HepG2 (cell line): ENCODE data around the gene TEAD1. TPM values are rescaled to one million over a fixed set of nuclear protein-coding genes. Genes with fewer than 3 reads are reported as not detected.

Experiments used
- ATAC-seq: fragments of 200-7000 bp; cut with Tn5 transposase; 3 replicates; pipeline ENCODE4 v1.9.1; 2020; ENCODE audit warnings: mild to moderate bottlenecking, moderate library complexity
- BruUV-seq: library from RNA; stranded (reverse); fragments of 400-500 nt; replicated peaks from 2 replicates; lab custom pipeline; 2021; lab: Mats Ljungman, UMichigan
- CTCF ChIA-PET: fragments of 300-600 bp; formaldehyde crosslinking; extraction: SDS; loops from one replicate; lab custom pipeline; 2021; ENCODE audit warnings: low total read pairs, inconsistent platforms, low intra/inter-chr PET ratio; lab: Yijun Ruan, JAX
- POLR2A ChIA-PET: fragments of 350-600 bp; sonication (Branson Sonifier 250); formaldehyde crosslinking; loops from one replicate; lab custom pipeline; 2020; ENCODE audit warnings: antibody characterized with exemption, inconsistent platforms; lab: Yijun Ruan, JAX
- DNase-seq: peaks from one replicate; pipeline ENCODE4 v3.0.0-alpha.2; 2015; ENCODE audit warnings: low spot score
- FAIRE-seq: peaks from 3 replicates; lab custom pipeline; 2011; peaks lifted over from hg19 to GRCh38; lab: Jason Lieb, UNC
- H2AFZ ChIP-seq: one replicate; pipeline ENCODE4 v1.6.1; 2011; ENCODE audit warnings: low read length, inconsistent platforms
- H3K27ac ChIP-seq: fragments of 300-600 bp; 3 replicates; pipeline ENCODE4 v1.8.0; 2011; ENCODE audit warnings: mixed run types, mild to moderate bottlenecking, mixed read lengths, low read length, inconsistent platforms; ENCODE audit not compliant: insufficient read depth; ENCODE audit errors: extremely low read length
- H3K27me3 ChIP-seq, 2 experiments: fragments of 200-600 bp in 1 of 2; 2 replicates in 1 of 2; 3 replicates in 1 of 2; pipeline versions ENCODE4 v1.6.0 to v1.8.0; 2011; ENCODE audit warnings: low read length in 2 of 2, mild to moderate bottlenecking in 2 of 2, moderate library complexity in 2 of 2, inconsistent platforms in 1 of 2; ENCODE audit not compliant: insufficient read depth in 2 of 2, control insufficient read depth in 1 of 2
- H3K36me3 ChIP-seq, 2 experiments: fragments of 200-600 bp in 1 of 2; replicated peaks in 1 of 2; 2 replicates in 1 of 2; 3 replicates in 1 of 2; pipeline versions ENCODE4 v1.5.1 to v1.8.0; 2011; ENCODE audit warnings: low read length in 2 of 2, inconsistent platforms in 1 of 2; ENCODE audit not compliant: insufficient read depth in 2 of 2, control insufficient read depth in 1 of 2
- H3K4me1 ChIP-seq: 2 replicates; pipeline ENCODE4 v1.5.1; 2012; ENCODE audit warnings: low read length, inconsistent platforms; ENCODE audit not compliant: insufficient read depth
- H3K4me2 ChIP-seq: 2 replicates; pipeline ENCODE4 v1.6.0; 2011; ENCODE audit warnings: low read depth, low read length, inconsistent platforms
- H3K4me3 ChIP-seq, 3 experiments: fragments of 200-600 bp in 1 of 3; sonication (generic), shearing (Covaris generic) in 1 of 3; replicated peaks in 1 of 3; 2 replicates each; pipeline ENCODE4 v1.5.1; 2011 to 2016; ENCODE audit warnings: low read length in 3 of 3, inconsistent platforms in 2 of 3, low read depth in 2 of 3, mild to moderate bottlenecking in 2 of 3, control low read depth in 1 of 3, mixed read lengths in 1 of 3; ENCODE audit not compliant: insufficient read depth in 1 of 3
- H3K79me2 ChIP-seq: one replicate; pipeline ENCODE4 v1.6.1; 2011; ENCODE audit warnings: low read length, inconsistent platforms; ENCODE audit not compliant: insufficient read depth
- H3K9ac ChIP-seq: 2 replicates; pipeline ENCODE4 v1.6.0; 2011; ENCODE audit warnings: mild to moderate bottlenecking, low read depth, low read length, inconsistent platforms; ENCODE audit not compliant: insufficient read depth
- H3K9me3 ChIP-seq: 2 replicates; pipeline ENCODE4 v1.5.1; 2012; ENCODE audit warnings: mild to moderate bottlenecking, low read length
- H4K20me1 ChIP-seq: 2 replicates; pipeline ENCODE4 v1.6.0; 2011; ENCODE audit warnings: inconsistent platforms, mild to moderate bottlenecking, low read length, moderate library complexity; ENCODE audit not compliant: insufficient read depth
- ARID2 ChIP-seq: sonication (generic); formaldehyde crosslinking; IDR thresholded peaks from 2 replicates; pipeline ENCODE4 v1.8.1; 2022; ENCODE audit warnings: mild to moderate bottlenecking, missing genetic modification reagents, borderline replicate concordance
- BHLHE40 ChIP-seq: IDR thresholded peaks from 2 replicates; pipeline ENCODE4 v1.6.1; 2011; ENCODE audit warnings: low read length, improper control_type of control experiment
- DNMT3B ChIP-seq: conservative IDR thresholded peaks from 2 replicates; pipeline ENCODE4 v1.6.1; 2016; ENCODE audit warnings: missing biosample characterization, control low read depth
- FOXC1 ChIP-seq: sonication (generic); formaldehyde crosslinking; IDR thresholded peaks from 2 replicates; pipeline ENCODE4 v1.8.0; 2022; ENCODE audit warnings: mild to moderate bottlenecking, missing genetic modification reagents, borderline replicate concordance
- GATAD2A ChIP-seq: IDR thresholded peaks from 2 replicates; pipeline ENCODE4 v1.6.1; 2016
- MTF2 ChIP-seq: sonication (generic); formaldehyde crosslinking; IDR thresholded peaks from 2 replicates; pipeline ENCODE4 v1.5.0; 2020; ENCODE audit warnings: missing genetic modification reagents, borderline replicate concordance
- MYNN ChIP-seq: sonication (generic); formaldehyde crosslinking; IDR thresholded peaks from 2 replicates; pipeline ENCODE4 v1.4.0; 2020; ENCODE audit warnings: mild to moderate bottlenecking, low read depth, missing genetic modification reagents
- NFIB ChIP-seq: sonication (generic); formaldehyde crosslinking; IDR thresholded peaks from 2 replicates; pipeline ENCODE4 v1.9.0; 2021; ENCODE audit warnings: missing genetic modification reagents, mild to moderate bottlenecking, borderline replicate concordance
- NFKBIZ ChIP-seq: IDR thresholded peaks from 2 replicates; pipeline ENCODE4 v1.6.1; 2018; ENCODE audit warnings: missing genetic modification reagents, missing compliant biosample characterization
- ZBTB38 ChIP-seq: sonication (generic); formaldehyde crosslinking; IDR thresholded peaks from 2 replicates; pipeline ENCODE4 v1.5.1; 2020; ENCODE audit warnings: mild to moderate bottlenecking, missing genetic modification reagents
- ZNF354B ChIP-seq: sonication (generic); formaldehyde crosslinking; IDR thresholded peaks from 2 replicates; pipeline ENCODE4 v1.8.0; 2022; ENCODE audit warnings: mild to moderate bottlenecking, missing genetic modification reagents
- ZNF567 ChIP-seq: sonication (generic); formaldehyde crosslinking; IDR thresholded peaks from 2 replicates; pipeline ENCODE4 v1.8.1; 2023; ENCODE audit warnings: mild to moderate bottlenecking, missing genetic modification reagents, borderline replicate concordance
- ZNF737 ChIP-seq: sonication (generic); formaldehyde crosslinking; IDR thresholded peaks from 2 replicates; pipeline ENCODE4 v1.5.0; 2020; ENCODE audit warnings: missing genetic modification reagents, mild to moderate bottlenecking, borderline replicate concordance
- ZNF768 ChIP-seq: sonication (generic); formaldehyde crosslinking; IDR thresholded peaks from 2 replicates; pipeline ENCODE4 v1.4.0; 2020; ENCODE audit warnings: missing genetic modification reagents
- ZNF83 ChIP-seq: sonication (generic); formaldehyde crosslinking; IDR thresholded peaks from 2 replicates; pipeline ENCODE4 v1.4.0; 2020; ENCODE audit warnings: missing genetic modification reagents, mild to moderate bottlenecking, borderline replicate concordance
- WGBS: methylation state at CpG from one replicate; pipeline ENCODE4 v1.1.6; 2017; ENCODE audit warnings: low lambda C conversion rate; 5-methylcytosine and 5-hydroxymethylcytosine counted together
- in situ Hi-C: cut with HindIII; loops from 2 replicates; pipeline ENCODE4 v1.10.0; 2017; ENCODE audit warnings: low pct_unique_long_range_greater_than_20kb; ENCODE audit not compliant: extremely low pct_ligation_motif_present
- intact Hi-C: fragments of 100-400 bp; cut with micrococcal nuclease; formaldehyde crosslinking; loops from one replicate; pipeline ENCODE4 v1.10.0; 2022; ENCODE audit not compliant: unreplicated experiment
- polyA plus RNA-seq, 8 experiments: library from polyadenylated mRNA; depleted of rRNA in 3 of 8; stranded (reverse) in 7 of 8; unstranded in 1 of 8; fragments of >200 nt; fragmentation: Illumina TruSeq in 4 of 8; extraction: Trizol in 4 of 8; gene quantifications; 2 replicates each; pipeline versions ENCODE4 v1.2.1 to v1.2.3, GENCODE V29; 2011 to 2016; ENCODE audit warnings: low read depth in 4 of 8, missing spikeins in 1 of 8, mixed read lengths in 1 of 8; ENCODE audit not compliant: insufficient read depth in 1 of 8
- total RNA-seq, 5 experiments: library from RNA; depleted of rRNA; stranded (reverse); fragments of >200 nt; fragmentation: Illumina TruSeq; extraction: Trizol; gene quantifications; 2 replicates each; pipeline ENCODE4 v1.2.3, GENCODE V29; 2016; ENCODE audit warnings: low read depth in 1 of 5
- TF ChIP-seq, protein P1 (sequence below): fragments of 450-650 bp; IDR thresholded peaks from 2 replicates; pipeline ENCODE4 v1.6.1; 2017

The TEAD1 gene
- total and polyA plus RNA-seq, 2 of the 13 experiments (the other 11 are each of a cell fraction or from before 2014, with no cell fraction given) = 20.1 to 30.5 TPM

DNA sequence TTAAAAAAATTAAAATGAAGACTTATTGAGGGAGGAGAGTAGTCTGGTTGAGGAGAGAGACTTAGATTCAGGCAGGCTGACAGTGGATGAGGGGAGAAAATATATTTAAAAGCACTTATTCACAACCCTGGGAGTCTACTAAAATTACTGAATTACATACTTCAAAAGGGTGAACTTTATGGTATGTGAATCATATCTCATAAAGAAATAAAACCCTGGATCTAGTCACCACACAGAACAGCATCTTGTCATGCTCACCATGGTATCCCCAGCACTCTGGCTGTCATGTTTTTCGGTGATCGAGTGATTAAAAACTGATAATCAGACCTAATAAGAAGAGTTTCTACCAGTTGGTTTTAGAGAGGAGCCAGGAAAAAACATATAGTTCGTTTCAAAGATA, 11.0 kb downstream of the TEAD1 start:
- H3K9ac ChIP-seq = no peak overlapping the region
- no peaks in the 10 kb centered on the region for H3K27me3 ChIP-seq
- in situ Hi-C loops = no loop called here
- POLR2A ChIA-PET = no interaction called here
- H3K36me3 ChIP-seq = no peaks in the 10 kb centered on the region; a peak in 2 of 5 replicates
- ATAC-seq = no peak
- BruUV-seq = no TSS peak
- FAIRE-seq = no peak
- TF ChIP-seq MYNN (CRISPR knock-in tag) (no peak), BHLHE40 (no peak), FOXC1 (CRISPR knock-in tag) (no peak), MTF2 (CRISPR knock-in tag) (no peak), ZNF354B (CRISPR knock-in tag) (no peak), NFKBIZ (no peak), ZNF737 (no peak), ARID2 (CRISPR knock-in tag) (no peak), ZNF83 (CRISPR knock-in tag) (no peak), ZNF567 (no peak), GATAD2A (CRISPR knock-in tag) (no peak), DNMT3B (CRISPR knock-in tag) (no peak), NFIB (CRISPR knock-in tag) (no peak), ZNF768 (CRISPR knock-in tag) (no peak), ZBTB38 (CRISPR knock-in tag) (no peak)
- TF ChIP-seq, protein P1, sequence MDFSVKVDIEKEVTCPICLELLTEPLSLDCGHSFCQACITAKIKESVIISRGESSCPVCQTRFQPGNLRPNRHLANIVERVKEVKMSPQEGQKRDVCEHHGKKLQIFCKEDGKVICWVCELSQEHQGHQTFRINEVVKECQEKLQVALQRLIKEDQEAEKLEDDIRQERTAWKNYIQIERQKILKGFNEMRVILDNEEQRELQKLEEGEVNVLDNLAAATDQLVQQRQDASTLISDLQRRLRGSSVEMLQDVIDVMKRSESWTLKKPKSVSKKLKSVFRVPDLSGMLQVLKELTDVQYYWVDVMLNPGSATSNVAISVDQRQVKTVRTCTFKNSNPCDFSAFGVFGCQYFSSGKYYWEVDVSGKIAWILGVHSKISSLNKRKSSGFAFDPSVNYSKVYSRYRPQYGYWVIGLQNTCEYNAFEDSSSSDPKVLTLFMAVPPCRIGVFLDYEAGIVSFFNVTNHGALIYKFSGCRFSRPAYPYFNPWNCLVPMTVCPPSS = no peak
- TF ChIP-seq, all 625 proteins: peak for 0
- peaks cover 5% of the 10 kb centered on the region; the same call in 1 of the 2 replicates for H4K20me1 ChIP-seq
- H2AFZ ChIP-seq = no peak overlapping the region
- H3K4me2 ChIP-seq = no peak overlapping the region
- no peak overlapping the region for H3K27ac ChIP-seq
- intact Hi-C loops = no loop called here
- H3K79me2 ChIP-seq = peaks cover 94% of the 10 kb centered on the region
- WGBS = 87% methylated on average over 3 of the region's 3 CpGs
- no peaks in the 10 kb centered on the region for H3K9me3 ChIP-seq
- peaks cover 92% of the 10 kb centered on the region for H3K4me1 ChIP-seq
- H3K4me3 ChIP-seq = no peak overlapping the region
- CTCF ChIA-PET = no interaction called here
- DNase-seq = no peak
